Jurkat, Clone E6-1 (cell line): ENCODE measurements around the gene JAZF1.

Experiments
- DNase-seq: peaks from one replicate; pipeline ENCODE4 v3.0.0-alpha.2; 2011; ENCODE audit warnings: low read depth, low spot score
- H3K4me3 ChIP-seq: 2 replicates; pipeline ENCODE4 v1.5.1; 2011; ENCODE audit warnings: mild to moderate bottlenecking, low read length, control low read depth, moderate library complexity

JAZF1 gene

DNA sequence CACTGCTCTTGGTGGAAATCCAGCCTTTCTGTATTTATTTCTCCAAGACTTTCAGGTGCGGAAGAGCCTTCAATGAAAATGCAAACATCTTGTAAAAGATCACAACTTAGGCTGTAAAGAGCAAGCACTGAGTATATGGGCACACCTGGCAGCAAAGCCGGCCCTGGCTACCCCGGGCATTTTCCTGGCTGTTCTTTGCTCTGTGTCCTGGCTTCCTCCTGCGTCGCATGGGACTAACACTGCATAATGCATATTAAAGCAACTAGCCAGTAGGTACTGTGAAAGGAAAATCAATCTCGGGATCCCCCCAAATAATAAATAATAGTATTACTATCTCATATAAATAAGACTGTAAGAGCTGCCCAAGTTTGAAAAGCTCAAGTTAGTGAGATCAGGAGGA, 9.9 kb downstream of the JAZF1 start:
- H3K4me3 ChIP-seq = no peak overlapping the region
- no peak for DNase-seq

DNA sequence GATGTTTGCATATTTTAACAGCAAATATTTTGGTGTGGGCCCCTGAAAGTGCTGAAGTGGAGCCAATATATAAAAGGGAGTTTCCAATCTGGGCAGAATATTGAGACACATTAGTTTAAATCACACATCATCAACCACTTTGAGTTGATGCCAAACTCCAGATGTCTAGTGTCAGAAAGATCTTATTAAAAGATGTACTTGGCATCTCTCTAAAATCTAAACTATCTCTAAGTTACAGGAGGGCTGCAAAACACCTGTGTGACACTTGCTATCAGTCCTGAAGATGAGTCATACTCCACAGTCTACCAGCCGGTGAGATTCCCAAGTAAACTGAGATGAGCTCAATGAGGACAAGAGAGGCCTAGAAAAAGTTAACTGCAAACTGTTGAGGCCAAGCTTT, 11.4 kb downstream of the JAZF1 start:
- no peak for DNase-seq

DNA sequence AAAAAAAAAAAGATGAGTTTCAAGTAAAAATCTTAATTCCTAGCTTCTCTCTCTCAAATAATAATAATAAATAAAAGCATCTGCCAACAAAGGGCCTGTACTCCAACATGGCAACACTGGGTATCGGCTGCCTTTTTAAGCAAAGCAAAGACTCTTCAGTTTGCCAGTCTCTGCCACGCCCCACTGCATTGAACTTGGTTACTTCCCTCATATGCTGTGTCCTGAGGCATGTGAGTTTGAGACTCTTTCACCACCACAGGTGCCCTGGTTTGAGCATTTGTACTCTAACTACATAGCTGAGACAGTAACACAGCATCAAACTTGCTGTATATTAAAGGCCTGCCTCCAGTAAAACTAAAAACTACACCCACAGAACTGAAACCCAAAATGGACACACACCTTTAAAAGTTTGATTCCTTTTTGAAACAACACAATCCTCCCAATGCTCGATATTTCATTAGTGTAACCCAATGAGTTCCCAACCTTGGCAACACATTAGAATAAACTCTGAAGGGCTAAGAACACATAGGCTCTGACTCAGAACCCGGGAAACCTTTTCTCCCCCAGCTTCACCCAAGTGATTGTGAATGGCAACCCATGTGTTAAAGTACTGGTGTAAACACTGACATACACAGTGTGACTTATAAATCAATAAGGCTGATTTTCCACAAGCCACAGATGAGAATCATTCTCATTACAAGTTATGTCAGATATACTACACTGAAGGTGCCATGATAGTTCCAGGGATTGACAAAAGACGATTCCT, 12.0 kb downstream of the JAZF1 start:
- DNase-seq = no peak
- no peak overlapping the region for H3K4me3 ChIP-seq

More for the DNA sequence above, 11.4 kb downstream of the JAZF1 start:
- H3K4me3 ChIP-seq = no peak overlapping the region

DNA sequence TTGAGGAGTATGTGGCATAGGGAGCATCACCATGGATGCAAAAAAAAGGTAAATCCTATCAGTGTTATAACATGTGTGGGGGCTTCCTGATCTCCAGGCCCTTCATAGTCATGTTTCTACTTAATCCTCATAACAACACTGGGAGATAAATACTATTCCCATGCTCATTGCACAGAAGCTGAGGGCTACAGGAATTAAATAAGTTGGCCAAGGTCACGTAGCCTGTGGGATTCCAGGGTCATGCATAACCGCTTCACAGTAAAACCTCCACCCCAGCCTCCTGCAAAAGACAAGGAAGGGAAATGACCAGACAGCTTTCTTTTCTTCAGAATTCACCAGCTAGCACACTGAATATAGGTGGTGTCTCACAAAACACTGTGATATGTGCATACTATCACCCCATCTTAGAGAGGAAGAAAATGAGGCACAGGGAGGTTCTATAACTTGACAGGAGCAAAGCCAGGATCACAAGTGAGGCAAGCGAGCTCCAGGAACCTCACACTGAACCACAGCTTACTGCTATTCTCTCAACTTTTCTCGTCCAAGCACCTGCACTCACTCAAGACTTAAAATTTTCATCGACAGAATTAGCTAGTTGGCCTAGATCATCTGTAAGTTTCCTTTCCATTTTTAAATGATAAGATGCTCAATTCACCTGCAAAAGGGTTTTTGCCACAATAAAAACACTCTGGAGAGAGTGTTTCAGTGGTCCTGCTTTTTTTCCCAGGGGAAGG, 13.4 kb downstream of the JAZF1 start:
- DNase-seq = no peak
- H3K4me3 ChIP-seq = no peak overlapping the region

DNA sequence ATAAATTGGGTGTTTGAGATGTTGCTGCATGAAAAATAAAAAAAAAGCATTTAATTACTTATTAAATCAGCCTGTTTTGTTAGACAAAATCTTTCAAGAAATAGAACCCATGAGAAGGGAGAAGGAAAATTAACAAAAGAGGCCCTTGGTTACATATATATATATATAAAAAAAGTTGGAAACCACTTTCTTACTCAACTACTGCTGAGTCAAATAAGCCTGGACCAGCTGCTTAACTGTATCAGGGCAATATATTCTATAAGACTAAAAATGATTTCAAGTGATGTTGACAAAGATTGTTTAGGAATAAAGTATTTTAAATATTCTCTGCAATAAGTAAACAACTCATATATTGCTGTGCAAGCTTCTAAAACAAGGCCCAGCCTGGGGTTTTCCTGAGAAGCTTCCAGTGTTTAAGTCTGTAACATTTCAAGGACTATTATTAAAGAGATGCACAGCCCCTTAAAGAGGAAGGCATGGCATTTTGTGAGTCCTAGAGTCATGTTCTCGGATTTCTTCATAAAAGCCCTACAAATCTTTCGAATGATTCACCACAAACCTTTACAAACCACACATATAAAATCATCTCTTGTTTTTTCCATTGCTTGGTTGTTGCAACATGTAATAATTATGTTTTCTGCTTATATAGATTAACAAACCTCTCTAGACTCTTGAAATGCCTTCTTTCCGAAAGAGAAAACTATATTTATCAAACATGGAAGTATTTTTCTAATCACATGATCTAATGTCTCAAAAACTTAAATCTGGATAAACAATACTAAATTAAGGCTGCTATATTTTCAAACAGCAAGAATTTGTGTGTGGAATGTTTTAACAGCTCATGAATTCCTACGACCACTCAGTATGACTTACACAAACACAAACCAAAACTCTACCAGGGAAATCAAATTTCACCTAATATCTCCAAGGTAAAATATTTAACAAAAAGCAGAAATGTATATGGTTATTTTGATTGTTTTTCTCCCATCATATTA, 14.3 kb downstream of the JAZF1 start:
- no peak for DNase-seq
- H3K4me3 ChIP-seq = no peak overlapping the region

DNA sequence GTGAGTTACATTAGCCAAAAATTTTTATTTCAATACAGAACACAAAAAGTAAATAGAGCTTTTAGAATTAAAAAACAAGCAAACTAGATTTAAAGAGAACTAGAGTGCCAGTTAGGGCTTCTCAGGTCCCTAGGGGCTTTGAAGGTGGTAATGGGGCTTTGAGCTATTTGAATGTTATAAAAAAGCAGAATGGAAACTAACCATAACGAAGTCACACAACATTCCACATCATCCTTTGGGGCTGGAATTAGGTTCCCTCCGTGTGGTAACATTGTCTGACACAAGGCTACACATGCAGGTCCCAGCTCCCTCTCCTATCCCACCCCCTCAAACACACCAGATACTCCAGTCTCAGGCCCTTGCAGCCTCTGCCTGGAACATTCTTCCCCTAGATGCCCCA, 15.3 kb downstream of the JAZF1 start:
- no peak overlapping the region for H3K4me3 ChIP-seq
- DNase-seq = no peak

DNA sequence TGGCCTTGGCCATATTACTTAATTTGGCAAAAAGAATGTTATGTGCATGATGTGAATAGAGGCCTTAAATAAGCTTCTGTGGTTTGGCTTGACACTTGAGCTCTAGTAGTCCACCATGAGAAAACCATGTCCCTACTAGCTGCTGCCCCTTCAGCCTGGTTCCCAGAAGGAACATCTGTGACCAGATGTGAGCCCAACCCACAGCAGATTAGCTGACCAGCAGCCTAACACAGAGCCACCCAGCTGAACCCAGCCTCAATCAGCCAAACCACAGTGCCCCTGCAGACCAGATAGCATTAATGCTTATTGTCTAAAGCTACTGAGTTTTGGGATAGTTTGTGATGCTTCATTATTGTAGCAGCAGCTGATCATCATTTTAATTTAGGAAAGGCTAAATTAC, 16.6 kb downstream of the JAZF1 start:
- DNase-seq = no peak
- H3K4me3 ChIP-seq = no peak overlapping the region

DNA sequence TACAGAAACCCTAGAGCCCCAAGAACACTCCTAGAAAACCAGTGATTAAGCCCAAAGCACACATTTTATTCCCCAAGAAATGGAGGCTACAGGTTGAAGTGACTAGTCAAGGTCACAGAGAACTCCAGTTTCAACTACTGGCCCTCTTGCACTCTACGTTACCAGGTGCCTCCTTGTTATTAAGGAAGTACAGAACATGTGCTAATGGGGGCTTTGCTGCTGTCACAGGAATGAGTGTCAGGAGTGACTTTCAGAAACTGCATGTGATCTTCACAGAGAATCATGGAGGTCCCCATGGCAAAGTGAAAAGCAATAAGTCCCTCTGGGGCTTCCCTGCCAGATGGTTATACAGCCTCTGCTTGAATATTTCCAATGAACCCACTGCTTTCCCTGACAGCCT, 19.3 kb downstream of the JAZF1 start:
- H3K4me3 ChIP-seq = no peak overlapping the region
- no peak for DNase-seq

DNA sequence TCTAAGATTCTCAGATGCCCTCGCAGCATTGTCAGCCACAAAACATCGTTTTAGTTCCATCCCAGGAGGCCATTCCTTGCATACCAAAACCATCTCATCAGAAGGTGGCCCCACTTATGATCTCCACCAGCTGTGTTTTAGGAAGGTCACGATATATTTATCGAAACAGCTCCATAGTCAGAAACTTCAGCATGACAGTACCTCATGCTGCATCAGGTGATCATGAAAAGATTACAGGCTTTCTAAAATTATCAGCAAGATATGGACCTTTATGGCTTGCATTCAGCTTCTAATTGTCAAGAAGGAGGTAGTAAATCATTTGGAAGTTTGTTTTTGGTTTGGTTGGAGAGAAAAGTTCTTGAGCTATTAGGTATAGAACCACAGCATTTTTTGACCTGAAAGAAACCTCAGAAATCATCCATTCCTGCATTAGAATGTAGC, 20.0 kb downstream of the JAZF1 start:
- H3K4me3 ChIP-seq = no peak overlapping the region
- no peak for DNase-seq

DNA sequence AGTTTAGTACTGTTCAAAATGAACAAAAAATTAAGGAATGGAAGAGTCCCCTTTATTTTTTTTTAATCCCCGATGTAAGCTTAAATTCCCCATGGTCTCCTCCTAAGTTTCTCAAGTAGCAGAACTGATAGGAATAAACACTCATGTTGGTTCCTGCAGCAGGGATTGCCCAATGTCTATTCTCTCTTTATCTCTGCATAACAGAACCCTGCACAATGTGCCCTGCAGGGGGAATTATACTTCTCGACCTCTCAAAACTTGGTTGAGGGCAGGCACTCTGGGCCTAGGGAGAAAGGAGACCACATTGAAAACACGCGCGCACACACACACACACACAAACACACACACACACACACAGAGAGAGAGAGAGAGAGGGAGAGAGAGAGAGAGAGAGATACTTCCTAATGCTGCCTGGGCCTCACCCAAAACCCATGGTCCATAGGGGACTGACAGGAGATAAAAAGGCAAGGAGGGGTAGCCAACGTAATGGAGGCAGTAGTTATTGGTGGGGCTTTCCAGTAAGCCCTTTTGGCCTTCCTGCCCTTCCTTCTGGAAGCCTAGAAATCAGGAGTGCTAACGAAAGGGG, 22.7 kb downstream of the JAZF1 start:
- no peak overlapping the region for H3K4me3 ChIP-seq
- DNase-seq = no peak

DNA sequence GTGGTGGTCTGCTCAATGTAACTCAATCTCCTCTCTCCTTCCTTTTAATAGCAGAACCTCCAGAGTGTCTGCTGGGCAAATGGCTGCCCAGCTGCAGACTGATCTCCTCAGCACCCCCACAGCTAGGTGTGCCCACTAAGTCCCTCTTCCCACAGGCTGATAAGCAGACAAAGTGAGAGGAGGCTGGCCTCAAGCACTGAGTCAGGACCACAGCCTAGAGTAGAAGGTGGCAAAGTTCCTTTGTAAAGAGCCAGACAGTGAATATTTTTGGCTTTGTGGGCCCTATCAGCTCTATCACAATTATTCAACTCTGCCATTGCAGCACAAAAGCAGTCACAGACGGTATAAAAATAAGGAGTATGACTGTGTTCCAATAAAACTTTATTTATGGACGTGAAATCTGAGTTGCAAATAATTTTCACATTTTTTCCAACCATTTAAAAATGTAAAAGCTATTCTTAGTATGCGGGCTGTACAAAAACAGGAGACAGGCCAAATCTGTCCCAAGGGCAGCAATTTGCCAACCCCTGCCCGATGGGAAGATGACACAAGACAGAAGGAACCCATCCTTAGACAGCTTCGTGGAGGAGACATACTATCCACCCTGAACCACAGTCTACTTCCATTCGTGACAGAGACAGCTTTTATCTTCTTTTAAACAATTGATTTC, 23.4 kb downstream of the JAZF1 start:
- no peak overlapping the region for H3K4me3 ChIP-seq
- no peak for DNase-seq

DNA sequence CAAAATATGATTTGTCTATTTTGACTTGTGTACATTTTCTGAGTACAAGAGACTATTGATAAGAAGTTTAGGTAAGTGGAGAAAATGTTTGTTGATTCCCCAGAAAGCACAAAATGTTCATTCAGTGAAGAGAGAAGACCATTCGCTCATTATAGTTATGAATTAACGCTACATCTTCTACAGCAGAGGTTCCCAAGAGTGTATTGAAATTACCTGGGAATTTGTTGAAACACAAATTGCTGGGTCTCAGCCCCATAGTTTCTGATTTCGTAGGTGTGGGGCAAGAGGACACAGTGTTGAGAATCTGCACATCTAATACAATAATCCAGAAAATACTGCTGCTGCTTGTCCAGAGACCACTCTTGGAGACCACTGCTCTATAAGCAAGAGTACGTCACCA, 24.2 kb downstream of the JAZF1 start:
- H3K4me3 ChIP-seq = no peak overlapping the region
- DNase-seq = no peak

DNA sequence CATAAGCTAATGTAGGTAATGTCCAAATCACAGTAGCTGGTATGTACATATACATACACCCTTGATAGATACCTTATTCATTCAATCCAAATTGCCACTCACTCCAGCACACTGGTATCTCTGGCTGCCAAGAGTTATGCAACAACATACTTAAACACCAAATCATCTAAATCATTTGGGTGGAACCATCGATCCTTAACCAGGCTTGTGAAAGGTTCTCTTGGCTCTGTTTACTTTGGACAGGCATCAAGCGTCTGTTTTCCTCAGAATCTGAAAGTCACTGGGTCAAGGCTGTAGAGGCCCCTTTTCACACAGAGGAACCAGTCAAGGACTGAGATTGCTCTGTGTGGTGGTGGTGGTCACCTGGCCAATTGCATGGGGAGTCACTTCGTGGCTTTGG, 24.6 kb downstream of the JAZF1 start:
- no peak for DNase-seq
- no peak overlapping the region for H3K4me3 ChIP-seq

DNA sequence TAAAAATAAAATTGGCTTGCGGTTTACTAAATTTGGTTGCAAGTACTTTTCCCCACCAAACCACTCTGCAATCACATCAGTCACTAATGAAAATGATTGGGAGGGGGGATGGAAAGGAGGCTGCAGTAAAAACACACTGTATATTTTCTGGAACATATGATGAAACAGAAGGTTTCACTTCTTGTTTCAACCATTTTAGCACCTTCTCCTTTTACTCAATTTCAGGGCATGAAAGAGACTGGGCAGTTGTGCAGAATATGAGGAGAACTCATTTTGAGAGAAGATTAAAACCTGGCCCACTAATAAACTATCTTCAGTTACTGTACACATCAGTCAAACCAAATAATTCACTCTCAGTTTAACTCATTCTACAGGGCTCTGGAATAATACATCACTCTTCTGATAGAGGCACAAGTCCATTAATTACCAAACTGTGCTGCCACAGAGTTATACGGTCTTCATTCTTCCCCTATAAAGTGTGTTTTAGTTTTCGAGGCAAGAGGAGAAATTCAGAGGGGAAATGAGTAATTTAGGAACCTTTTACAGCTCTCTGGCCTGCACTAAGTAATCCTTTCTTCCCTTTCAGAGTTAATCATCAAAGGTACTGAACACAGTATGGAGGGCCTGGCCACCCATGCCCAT, 25.5 kb downstream of the JAZF1 start:
- no peak for DNase-seq

DNA sequence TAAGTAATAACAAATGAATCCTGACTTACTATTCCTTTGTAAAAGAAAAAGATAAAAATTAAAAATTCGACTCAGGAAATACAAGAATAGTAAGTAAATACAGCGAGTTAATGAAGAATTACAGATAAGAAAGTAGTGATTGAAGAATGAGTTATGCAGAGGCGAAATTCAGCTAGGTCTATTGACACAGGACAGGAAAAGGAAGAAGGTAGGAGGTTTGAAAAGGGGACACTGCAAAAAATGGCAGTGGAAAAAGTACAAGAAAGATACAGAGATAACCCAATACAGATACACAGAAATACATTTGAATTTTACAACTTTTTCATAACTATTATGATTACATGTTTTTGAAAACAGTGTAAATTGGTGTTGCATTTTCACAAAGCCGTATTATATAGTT, 28.0 kb downstream of the JAZF1 start:
- no peak overlapping the region for H3K4me3 ChIP-seq
- no peak for DNase-seq

More for the DNA sequence above, 25.5 kb downstream of the JAZF1 start:
- no peak overlapping the region for H3K4me3 ChIP-seq

DNA sequence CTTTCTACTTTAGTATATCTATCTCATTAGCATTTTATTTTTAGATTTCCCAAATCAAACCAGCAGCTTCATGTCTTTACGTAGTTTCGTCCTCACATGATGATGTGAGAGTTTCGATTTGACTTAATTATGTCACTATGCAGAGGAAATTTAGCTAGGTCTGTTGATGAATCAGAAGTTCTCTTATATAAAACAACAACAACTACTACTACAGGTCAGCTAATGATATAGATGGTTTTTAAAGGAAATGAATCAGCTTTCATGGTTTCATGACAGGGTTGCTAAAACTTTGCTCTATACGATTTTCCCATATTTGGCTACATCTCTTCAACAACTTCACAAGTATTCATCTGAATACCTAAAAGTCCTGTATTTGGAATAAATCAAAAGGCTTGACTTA, 28.6 kb downstream of the JAZF1 start:
- H3K4me3 ChIP-seq = no peak overlapping the region
- no peak for DNase-seq

DNA sequence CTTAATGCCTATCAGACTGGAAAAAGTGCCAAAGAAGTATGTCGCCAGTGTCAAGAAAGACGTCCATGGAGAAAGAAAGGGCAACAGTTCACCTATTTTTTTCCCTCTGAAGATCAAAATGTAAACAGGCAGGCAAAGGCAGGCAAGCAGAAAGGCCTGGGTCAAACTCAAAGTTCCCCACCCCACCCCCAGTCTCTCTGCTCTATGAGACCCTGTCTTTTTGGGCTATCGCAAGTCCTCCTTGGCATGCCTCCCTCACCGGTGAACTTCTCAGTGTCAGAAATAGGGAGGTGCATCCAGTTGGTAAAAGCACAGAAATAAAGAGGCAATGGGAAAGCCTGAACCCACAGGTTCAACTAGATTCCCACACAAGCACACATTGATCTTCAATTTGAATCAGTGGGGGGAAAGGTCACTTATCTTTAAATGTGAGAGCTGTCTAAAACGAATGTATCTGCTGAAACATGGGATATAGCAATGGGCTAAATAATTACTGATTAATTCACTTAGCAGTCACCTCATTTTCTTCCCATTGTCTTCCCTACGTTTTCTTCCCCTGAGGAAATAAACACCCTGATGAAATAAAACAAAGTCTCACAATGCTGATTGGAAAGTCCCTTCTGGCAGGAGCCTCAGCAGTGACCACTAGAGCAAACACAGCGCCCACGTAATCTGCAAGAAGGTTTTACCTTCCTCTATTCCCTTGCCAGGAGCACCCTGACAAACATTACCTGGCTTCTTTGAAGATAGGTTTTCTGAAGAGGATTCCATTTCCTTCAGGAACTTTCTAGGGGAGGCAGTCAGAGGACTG, 31.1 kb downstream of the JAZF1 start:
- no peak for DNase-seq

DNA sequence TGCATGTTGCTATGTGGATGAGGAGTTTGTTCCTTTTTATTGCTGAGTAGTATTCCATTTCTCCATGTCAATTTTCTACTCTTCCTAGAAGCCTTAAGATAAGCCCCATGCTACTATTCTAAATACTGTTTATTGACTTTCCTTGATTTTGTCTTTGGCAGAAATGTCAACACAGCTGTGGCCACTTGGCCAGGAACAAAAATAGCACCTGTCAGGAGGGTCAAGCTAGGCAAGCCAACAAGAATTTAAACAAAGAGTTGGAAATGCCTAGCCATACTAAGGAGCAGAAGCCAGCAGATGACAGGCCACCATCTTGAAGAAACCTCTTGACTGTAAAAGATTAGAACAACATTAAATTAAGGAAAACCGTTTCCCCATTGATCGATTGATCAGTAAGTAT, 34.7 kb downstream of the JAZF1 start:
- no peak for DNase-seq
- no peak overlapping the region for H3K4me3 ChIP-seq

More for the DNA sequence above, 31.1 kb downstream of the JAZF1 start:
- H3K4me3 ChIP-seq = no peak overlapping the region
